NCI-H748 treated with DMSO at 0.1 percent for 48 hours (cell line): ENCODE measurements around the gene GANAB.
"Not testable (repeated sequence)": the region's sequence is repeated elsewhere in the genome, so short reads cannot be mapped to it uniquely, and the experiment has no call there.

Source experiments
- DNase-seq: peaks from one replicate; lab custom pipeline; 2025; lab: John Stamatoyannopoulos, UW

The GANAB gene

GRCh38 chr11:62621567-62622470, 24.6 kb downstream of the GANAB start, which contains the start of gene B3GAT3:
Gene B3GAT3, minus strand, starts transcription at chr11:62621986. Its CDS starts 39 bp downstream, at chr11:62621947.
- peak; percentile 92 for DNase-seq

- no peak for DNase-seq
Measured at GRCh38 chr11:62621027-62621566, 25.3 kb downstream of the GANAB start.

DNA sequence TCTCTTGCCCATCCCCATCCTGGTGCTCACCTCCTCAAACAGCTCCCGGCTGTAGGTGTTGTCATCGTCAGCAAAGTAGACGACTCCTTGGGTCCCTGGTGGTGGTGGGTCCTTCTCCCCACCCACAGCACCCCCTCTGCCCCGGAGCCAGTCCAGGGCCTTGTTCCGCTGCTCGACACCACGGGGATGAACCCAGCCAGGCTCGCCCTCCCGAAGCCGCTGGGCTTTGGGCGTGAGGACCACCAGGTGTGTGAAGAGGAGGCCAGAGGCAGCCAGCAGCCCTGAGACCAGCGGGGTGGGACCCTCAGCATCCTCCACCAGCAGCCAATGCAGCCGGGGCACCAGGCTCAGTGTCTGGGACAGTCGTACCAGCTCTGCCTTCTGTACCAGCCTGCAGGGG, 29.5 kb downstream of the GANAB start:
- not testable (repeated sequence) for DNase-seq

- no peak for DNase-seq
Measured at GRCh38 chr11:62615521-62615920, 30.9 kb downstream of the GANAB start.

- no peak for DNase-seq
Measured at GRCh38 chr11:62614275-62614674, 32.1 kb downstream of the GANAB start.

GRCh38 chr11:62613291-62613778, 33.1 kb downstream of the GANAB start:
- DNase-seq: no peak

GRCh38 chr11:62612366-62613290, 33.8 kb downstream of the GANAB start, which contains the start of the genes EML3 and ROM1:
Gene EML3, minus strand, starts transcription at chr11:62612775. Its CDS starts 318 bp downstream, at chr11:62612457.
Gene ROM1, plus strand, starts transcription at chr11:62613257. Its CDS starts 25 bp downstream, at chr11:62613282.
- DNase-seq: peak; percentile 48

DNA sequence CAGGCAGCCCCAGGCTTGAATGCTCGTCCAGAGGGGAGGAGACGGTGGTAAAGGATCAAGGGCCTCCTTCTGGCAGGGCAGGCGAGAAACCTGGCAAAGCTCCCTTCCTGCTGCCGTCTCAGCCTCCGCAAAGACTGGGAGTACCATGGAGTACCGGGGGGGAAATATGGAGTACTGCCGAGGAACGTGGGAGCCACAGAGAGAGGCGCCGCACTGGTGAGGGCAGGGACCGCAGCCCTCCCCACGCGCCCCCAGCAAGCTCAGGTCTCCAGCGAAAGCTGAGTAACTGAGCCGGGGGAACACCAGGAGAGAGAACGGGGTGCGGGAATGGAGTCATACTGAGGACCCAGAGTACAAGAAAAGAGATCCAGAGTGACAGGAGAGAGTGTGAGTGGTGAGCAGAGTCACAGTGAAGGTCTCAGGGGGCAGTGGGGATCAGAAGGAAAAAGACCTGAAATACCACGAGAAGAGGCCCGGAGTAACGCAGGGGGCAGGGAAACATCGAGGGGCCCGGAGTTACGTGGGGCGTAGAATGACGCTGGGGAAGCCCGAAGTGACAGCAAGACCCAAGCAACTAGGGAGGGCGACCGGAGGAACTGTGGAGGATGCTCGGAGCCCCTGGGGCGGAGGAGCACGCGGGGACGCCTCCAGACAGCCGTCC, 34.6 kb downstream of the GANAB start:
- no peak for DNase-seq

DNA sequence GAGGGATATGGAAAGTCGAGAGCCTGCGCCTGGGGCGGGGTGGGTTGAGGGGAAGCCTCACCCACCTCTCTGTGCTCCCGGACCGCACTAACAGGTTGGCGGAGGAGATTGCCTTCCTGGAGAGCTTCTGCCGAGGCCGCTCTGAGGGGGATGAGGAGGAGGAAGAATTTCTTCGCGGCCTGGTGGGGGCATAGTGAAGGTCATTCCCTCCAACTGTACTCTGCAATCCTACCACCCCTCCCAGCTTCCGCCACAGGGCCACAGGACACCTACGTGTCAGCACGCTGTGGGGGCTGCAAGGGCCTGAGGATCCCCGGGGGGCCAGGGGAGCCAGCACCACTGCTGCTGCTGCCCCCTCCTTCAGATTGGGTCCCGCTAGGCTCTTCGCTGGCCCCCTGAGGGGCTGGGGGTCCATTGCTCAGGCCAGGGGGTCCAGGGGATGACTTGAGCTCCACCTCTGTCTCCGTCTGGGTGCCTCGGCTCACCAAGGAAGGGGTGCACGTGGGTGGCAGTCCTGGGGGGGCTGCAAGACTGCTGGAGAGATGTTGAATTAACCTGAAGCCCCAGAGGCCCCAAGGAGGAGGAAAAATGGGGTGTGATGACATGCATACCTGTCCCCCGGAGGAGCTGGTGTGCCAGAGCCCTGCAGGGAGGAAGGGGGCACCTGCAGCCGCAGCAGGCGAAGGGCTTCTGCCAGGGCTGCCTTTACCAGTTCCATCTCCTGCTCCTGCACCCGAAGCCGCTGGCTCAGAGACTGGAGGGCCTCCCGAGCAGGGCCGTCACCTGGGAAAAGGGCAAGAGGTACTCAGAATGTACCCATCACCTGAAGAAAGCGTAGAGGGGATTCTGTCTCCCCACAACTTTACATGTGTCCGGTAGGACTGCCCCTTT, 35.4 kb downstream of the GANAB start:
- DNase-seq: no peak

GRCh38 chr11:62610403-62610802, 36.0 kb downstream of the GANAB start:
- DNase-seq: no peak

DNA sequence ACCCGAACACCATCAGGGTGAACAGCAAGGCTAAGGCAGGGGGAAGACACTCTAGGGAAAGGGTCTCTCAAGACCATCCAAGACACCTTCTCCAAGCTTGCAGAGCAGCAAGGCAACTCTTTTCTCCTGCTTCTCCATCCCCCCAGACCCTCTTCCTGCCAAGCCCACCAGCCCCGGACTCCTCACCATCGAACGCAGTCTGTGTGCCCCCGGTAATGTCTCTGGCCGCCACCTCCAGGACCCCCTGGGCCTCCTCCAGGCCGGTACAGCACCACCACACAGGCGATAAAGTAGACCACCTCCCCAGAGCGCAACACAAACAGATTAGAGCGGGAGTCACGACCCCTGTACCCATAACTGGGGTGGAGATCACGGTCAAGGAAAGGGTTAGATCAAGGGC, 37.6 kb downstream of the GANAB start:
- no peak for DNase-seq

- no peak for DNase-seq
Measured at GRCh38 chr11:62607714-62608113, 38.7 kb downstream of the GANAB start.

DNA sequence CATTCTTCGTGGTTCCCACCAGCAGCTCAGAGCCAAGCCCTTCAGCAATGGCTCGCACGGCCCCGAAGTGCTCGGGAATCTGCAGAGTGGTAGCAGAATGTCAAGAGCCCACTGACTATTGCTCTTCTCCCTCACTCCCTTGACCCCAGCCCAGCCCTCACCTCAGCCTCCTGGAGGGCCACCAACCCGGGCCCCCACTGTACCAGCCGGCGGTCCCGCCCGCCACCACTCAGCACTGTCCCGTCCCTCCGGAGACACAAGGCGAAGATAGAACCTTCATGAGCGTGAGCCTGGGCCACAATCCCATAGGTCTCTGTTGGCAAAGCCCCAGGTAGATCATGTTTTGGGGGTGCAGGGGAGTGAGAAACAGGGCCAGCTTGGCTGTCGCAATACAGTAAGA, 40.5 kb downstream of the GANAB start:
- no peak for DNase-seq

DNA sequence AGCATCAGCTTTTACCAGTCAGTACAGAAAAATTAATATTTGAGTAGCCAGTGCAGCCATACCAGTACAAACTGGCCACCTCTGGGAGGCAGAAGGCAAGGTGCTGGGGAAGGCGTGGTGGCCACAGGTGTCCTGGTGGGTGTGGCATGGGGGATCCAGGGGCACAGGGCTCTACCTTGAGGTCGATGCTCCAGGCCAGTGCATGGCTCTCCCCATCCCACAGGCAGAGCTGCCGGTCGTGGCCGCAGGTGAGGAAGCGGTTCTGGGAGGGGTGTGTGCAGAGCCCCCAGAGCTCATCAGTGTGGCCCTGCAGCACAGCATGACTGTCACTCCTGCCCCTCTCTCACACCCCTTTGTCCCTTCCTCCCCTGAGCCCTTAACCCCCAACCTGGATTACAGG, 40.9 kb downstream of the GANAB start:
- DNase-seq: no peak

DNA sequence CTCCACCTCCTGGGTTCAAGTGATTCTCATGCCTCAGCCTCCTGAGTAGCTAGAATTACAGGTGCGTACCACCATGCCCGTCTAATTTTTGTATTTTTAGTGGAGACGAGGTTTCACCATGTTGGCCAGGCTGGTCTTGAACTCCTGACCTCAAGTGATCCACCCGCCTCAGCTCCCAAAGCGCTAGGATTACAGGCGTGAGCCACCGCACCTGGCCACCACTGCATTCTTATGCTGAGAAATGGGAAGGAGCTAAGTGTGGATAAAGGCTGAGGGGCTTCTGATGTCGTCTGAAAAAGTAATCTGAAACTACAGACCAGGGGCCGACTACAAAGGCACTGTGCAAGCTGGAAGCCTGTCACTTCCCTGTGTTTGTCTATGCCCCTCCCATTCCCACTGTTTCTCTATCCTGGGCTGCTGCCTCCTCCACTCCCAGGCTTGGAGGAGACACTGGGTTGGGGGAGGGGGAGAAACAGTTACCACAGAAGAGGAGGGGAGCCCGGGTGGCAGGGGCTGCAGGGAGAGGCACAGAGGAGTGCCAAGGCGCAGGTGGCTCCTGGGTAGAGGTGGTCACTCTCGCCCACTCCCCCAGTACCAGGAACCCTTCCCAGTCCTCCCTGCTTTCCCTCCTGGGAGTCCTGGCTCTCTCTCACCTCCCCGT, 41.8 kb downstream of the GANAB start:
- DNase-seq: no peak

- DNase-seq: no peak
Measured at GRCh38 chr11:62603776-62604299, 42.6 kb downstream of the GANAB start.

DNA sequence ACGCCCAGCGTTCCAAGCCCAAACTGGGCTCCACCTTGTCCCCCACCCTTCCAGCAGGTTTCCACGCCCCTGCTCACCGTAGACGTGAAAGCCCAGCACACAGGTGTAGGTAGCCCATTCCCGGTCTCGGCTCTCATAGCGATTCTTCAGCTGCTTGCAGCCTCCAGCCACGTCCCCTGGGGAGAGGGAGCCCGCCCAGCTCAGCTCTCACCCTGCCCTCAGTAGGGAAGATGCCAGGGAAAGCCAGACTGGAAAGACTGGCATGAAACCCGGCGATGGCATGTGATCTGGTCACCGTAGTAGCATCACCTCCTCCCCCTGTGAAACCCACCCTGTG, 43.4 kb downstream of the GANAB start:
- DNase-seq: no peak

- DNase-seq: peak; percentile 71
Measured at GRCh38 chr11:62602141-62603071, 44.0 kb downstream of the GANAB start.
